NCI-H1694 treated with DMSO at 0.1 percent for 48 hours (cell line): ENCODE data around the gene DIDO1.

Experiments used
- DNase-seq: peaks from one replicate; lab custom pipeline; 2025; lab: John Stamatoyannopoulos, UW

Gene DIDO1

DNA sequence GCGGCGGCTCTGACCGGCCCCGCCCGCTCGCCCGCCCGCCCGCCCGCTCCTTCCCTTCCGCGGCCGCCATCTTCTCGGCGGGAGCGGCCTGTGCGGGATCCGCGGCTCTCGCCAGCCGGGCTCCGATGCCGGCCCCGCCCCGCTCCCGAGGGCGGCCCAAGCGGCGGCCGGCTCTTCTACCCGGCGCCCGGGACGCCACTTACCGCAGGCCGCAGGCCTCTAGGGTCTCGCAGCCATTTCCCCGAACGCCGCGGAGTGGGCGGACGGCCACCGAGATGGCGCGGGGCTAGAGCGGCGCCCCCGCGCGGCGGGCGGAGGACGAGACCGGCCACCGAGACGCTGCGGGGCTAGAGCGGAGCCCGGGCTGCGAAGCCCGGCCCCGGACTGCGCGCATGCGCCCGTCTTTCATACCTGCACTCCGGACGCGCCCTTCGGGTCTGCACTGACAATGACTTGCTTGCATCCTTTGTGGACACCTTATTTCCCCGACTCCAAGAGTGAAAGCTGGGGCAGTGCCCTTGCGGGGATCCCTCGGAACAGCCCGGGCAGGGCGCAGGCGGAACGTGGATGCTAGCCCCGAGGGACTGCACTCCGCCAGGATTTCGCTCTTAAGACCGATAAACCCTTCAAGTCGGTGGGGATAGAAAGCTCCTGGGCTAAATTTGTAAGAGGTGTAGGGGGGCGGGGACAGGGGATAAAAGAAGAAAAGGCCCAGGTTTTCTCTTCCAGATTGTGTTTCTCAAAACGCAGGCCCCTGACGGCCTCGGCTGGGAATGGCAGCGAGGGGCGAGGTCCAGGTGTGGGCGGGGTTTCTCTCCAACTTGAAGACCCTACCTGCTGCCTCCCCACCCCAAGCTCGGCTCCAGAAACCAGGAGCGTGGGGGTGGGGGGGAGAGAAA is at the start of gene DIDO1:
DIDO1 (minus strand) TSS at position 277 of the 899 bp plus-strand sequence.
- DNase-seq = peak; percentile 49

GRCh38 chr20:62975251-62975760 is 49.0 kb upstream of the DIDO1 start:
- no peak for DNase-seq

DNA sequence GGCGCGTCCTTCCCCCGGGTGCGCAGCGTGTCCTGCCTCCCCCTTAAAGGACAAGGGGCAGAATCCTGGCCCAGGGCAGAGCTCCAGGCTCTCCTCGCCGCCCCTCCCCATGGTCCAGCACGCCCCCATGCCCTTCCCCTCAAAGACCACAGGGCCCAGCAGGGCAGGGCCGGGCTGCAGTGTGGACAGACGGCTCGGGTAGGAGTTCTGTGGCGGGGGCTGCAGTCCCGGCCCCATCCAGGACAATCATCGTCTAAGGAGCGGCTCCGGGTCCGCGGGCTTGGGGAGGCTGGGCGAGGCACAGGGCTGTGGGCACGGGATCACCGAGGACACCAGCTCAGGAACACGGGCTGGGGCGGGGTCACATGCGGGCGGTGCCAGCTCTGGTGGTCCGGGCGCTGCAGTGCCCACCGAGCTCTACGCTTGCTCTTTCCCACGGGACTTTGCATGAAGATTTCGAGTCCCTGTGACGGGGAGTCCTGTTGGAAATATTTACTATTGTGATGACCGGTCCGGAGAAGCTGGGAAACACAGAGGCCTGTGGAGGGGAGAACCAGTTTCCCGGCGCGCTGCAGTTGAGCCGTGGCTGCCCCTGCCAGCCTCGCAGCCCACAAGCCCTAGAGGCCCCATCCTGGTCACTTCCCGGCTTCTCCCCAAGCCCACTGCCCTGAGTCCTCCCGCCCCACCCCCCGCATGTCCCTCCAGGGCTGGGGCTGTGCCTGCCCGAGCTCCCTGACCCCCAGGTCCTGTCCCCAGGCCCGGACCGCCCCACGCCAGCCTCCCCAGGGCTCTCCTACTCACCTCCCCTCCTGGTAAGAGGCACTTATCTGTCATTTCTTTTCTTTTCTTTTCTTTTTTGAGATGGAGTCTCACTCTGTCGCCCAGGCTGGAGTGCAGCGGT is 46.8 kb upstream of the DIDO1 start:
- DNase-seq = no peak

DNA sequence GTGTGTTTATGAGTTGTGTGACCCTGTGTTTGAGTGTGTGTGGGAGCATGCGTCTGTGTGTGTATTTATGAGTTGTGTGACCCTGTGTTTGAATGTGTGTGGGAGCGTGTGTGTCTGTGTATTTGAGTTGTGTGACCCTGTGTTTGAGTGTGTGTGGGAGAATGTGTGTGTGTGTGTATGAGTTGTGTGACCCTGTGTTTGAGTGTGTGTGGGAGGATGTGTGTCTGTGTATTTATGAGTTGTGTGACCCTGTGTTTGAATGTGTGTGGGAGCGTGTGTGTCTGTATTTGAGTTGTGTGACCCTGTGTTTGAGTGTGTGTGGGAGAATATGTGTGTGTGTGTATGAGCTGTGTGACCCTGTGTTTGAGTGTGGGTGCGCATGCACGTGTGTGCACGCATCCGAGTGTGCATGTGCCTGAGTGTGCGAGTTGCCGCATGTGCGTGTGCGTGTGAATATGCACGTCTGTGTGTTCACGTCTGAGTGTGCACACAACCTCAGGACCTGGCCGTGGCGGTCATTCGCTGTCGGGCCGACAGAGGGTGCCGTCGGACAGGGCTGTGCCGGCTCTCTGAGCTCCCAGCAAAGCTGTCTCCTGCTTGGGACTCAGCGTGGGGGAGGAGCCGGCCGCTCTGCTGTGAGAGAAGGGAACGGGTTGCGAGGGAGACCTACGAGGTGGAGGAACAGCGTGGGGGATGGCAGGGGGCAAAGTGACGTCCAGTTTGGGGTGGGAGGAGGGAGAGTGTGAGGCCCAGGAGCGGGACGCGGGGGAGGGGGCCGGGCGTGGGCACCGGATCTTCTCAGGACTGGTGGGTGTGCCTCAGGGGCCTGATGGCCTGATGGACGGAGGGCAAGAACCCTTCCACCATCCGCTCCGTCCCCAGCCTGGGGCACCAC is 45.9 kb upstream of the DIDO1 start:
- peak; percentile 53 for DNase-seq

DNA sequence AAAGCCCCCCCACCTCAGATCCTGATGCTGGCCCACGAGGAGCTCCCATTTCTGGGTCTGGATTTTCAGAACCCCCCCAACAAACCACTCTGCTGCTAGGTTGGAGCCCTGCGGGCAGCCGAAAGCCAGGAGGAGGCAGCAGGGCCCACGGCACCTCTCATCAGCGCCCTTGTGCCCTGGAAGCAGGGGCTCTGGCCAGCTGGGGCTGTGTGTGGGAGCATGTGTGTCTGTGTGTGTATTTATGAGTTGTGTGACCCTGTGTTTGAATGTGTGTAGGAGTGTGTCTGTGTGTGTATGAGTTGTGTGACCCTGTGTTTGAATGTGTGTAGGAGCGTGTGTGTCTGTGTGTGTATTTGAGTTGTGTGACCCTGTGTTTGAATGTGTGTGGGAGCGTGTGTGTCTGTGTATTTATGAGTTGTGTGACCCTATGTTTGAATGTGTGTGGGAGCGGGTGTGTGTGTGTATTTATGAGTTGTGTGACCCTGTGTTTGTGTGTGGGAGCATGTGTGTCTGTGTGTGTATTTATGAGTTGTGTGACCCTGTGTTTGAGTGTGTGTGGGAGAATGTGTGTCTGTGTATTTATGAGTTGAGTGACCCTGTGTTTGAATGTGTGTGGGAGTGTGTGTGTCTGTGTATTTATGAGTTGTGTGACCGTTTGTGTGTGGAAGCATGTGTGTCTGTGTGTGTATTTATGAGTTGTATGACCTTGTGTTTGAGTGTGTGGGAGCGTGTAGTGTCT is 45.1 kb upstream of the DIDO1 start:
- no peak for DNase-seq

DNA sequence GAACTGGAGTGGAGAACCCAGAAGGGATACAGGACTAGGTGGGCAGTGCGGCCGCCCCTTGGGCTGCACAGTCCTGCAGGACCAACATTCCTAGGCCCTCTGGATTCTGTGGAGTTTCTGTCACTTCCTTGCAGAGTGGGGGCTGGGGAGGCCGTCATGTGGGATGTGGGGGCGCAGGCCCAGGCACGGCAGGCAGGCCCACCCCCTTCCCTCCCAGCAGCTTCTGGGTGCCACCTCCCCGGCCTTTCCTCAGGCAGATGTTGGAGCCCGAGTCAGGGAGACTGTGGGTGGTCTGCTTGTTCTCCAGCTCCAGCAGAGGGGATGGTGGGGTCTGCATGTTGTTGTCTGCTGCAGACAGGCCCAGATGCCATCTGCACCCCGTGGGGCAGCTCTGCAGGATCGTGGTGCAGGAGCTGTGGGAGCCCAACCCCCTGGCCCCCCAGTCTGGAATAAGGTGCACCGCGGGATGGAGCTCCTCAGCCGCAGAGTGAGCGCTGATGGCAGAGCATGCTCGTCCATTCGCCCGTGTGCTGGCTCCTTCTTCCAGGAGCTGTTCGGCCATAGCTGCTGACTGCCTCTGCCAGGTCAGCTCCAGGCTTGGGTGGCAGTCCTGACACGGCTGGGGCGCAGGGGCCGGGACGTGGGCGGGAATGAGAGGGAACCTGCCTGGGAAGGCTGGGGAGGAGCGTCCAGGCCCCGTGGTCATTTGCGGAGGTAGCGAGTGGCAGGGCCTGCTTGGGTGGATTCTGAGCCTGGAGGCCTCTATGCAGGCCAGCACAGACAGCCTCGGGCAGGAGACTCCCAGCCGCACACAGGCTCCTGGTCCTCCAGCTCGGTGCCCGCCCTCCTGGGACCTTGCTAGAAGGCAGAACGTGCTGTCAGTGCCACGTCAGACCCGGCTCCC is 44.3 kb upstream of the DIDO1 start:
- no peak for DNase-seq

DNA sequence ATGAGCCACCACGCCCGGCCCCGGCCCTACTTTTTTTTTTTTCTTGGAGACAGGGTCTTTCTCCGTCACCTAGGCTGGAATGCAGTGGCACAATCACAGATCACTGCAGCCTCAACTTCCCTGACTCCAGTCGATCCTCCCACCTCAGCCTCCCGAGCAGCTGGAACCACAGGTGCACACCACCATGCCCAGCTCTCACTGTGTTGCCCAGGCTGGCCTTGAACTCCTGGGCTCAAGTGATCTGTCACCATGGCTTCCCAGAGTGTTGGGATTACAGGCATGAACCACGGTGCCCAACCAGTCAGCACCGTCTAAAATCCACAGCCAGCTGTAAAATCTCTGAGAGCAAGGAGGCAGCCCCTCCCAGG is 43.6 kb upstream of the DIDO1 start:
- no peak for DNase-seq

- no peak for DNase-seq
Measured at GRCh38 chr20:62969179-62969760, 43.0 kb upstream of the DIDO1 start.

DNA sequence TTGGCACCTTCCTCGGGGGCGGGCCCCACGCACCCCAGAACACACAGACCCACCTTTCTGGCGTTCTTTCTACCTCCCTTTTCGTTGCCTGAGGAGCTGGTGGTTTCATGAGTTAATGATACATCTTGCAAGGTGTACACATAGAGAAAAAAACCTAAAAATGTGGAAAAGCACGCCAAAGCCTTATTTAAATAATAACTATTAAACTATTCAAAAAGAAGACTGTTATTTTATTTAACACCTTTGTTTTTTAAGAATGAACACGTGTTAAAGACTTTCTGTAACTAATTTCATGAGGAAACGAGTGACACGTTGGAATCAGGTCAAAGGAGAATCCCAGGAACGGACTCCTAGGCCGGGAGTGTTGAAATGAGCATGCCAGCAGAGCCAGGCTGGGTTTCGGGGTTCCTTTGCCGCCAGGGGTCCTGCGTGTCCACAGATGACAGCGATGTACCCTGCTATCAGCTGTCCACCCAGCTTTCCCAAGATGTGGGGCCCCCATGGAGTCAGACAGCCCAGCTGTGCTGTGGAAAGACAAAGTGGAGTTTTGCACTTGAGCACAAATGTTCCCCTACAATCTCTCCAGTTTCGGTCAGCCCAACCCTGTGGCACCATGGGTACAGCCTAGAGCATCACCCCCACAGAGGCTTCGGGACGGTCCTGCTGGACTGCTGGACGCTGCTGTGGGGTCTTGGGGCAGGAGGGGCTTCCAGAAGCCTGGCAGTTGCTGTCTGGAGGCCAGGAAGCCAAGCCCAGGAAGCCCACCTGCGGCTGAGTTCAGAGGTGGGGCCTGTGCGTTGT is 42.3 kb upstream of the DIDO1 start:
- no peak for DNase-seq

DNA sequence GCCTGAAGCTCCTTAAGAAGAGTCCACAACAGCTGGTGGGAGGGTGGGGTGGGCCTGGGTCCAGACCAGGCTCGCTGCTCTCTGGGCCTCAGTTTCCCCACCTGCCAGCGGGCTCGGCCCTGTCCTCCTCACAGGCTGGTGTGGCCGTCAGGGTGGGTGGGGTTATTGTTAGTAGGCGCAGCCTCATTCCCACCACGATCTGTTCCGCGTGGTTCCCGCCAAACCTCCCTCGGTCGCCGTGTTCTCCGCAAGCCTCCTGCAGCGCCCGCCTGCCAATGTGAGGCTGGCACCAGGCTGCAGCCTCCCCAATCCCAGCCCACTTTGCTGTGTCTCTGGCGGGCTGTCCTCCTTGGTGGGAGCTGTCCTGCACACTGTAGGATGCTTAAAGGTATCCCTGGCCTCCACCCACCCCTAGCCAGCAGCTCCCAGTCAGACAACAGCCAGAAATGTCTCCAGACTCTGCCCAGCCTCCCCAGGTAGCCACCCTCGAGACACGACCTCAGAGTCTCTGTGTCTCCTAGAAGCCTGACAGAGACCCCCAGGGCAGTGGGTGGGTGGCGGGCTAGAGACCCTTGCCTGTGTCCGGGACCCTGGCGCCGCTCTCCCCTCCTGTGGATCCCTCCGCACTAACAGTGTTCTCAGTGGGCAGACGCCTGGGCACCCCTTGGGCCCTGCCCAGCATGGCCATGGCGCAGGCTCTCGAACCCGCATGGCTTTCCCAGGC is 41.5 kb upstream of the DIDO1 start:
- DNase-seq = no peak

GRCh38 chr20:62967149-62967501 is 40.8 kb upstream of the DIDO1 start:
- DNase-seq = no peak

GRCh38 chr20:62966212-62967148 is 40.2 kb upstream of the DIDO1 start:
- DNase-seq = no peak

DNA sequence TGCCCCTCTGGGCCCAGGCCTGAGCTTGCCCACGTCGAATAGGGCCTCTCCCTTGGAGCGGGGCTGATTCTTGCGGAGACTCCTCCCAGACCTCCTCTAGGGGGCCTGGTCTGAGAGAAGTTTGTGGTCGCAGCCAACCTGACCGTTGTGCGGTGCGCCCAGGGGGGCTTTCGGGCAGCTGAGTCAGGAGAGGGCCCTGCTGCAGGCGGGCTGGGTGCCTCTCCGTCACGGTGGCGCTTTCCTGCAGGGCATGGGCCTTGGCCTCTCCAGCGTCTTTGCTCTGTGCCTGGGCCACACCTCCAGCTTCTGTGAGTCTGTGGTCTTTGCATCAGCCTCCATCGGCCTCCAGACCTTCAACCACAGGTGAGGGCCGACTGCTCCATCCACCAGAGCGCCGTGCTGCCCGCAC is 39.1 kb upstream of the DIDO1 start:
- DNase-seq = no peak

DNA sequence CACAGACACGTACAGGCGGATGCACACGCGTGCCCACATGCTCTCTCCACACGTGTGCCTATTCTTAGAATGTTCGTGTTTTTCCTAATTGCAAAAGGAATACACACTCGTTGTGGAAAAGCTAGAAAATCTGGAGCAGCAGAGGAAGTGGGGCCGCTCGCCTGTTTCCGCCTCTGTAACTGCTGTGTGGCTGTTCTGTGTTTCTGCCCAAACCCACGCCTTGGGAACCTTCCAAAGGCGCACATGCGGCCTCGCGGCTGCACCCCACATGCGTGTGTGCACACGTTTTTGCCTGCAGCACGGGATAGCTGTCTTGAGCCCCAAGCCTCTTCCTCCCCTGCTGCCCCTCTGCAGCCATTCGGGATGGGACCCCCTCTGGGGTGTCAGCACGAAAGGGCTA is 38.4 kb upstream of the DIDO1 start:
- DNase-seq = no peak

- no peak for DNase-seq
Measured at GRCh38 chr20:62963614-62964397, 37.5 kb upstream of the DIDO1 start.
